GM21576 (cell line): ENCODE data around the gene NOD2.

Experiments
- ATAC-seq: cut with Tn5 transposase; IDR thresholded peaks from one replicate; pipeline ENCODE4 v1.9.1; 2021; ENCODE audit warnings: mild to moderate bottlenecking, moderate library complexity; ENCODE audit not compliant: unreplicated experiment

Gene NOD2

GRCh38 chr16:50690177-50690576, 3.2 kb upstream of the NOD2 start:
- no peak for ATAC-seq

GRCh38 chr16:50692644-50692998, 785 bp upstream of the NOD2 start:
- ATAC-seq: no peak

GRCh38 chr16:50694206-50694605, 800 bp downstream of the NOD2 start:
- ATAC-seq: no peak

GRCh38 chr16:50695017-50696000, 1.9 kb downstream of the NOD2 start:
- ATAC-seq: no peak

- ATAC-seq: no peak
Observed at GRCh38 chr16:50696126-50696525, 2.7 kb downstream of the NOD2 start.

- peak; percentile 55 for ATAC-seq
Observed at GRCh38 chr16:50696575-50697420, 3.4 kb downstream of the NOD2 start.

- ATAC-seq: no peak
Observed at GRCh38 chr16:50697421-50697715, 4.0 kb downstream of the NOD2 start.

GRCh38 chr16:50697881-50698767, 4.7 kb downstream of the NOD2 start:
- peak; percentile 38 for ATAC-seq

GRCh38 chr16:50699326-50700159, 6.1 kb downstream of the NOD2 start:
- no peak for ATAC-seq

- ATAC-seq: no peak
Observed at GRCh38 chr16:50702725-50703124, 9.3 kb downstream of the NOD2 start.

- no peak for ATAC-seq
Observed at GRCh38 chr16:50704245-50704644, 10.8 kb downstream of the NOD2 start.

GRCh38 chr16:50705436-50706110, 12.2 kb downstream of the NOD2 start:
- no peak for ATAC-seq

- no peak for ATAC-seq
Observed at GRCh38 chr16:50706250-50706649, 12.8 kb downstream of the NOD2 start.

- no peak for ATAC-seq
Observed at GRCh38 chr16:50708373-50709060, 15.1 kb downstream of the NOD2 start.

- ATAC-seq: peak; percentile 48
Observed at GRCh38 chr16:50709061-50709684, 15.8 kb downstream of the NOD2 start.

GRCh38 chr16:50709980-50710379, 16.6 kb downstream of the NOD2 start:
- no peak for ATAC-seq

GRCh38 chr16:50711040-50711439, 17.6 kb downstream of the NOD2 start:
- ATAC-seq: no peak

- ATAC-seq: no peak
Observed at GRCh38 chr16:50711862-50712559, 18.6 kb downstream of the NOD2 start.
